Hepatocyte (in vitro differentiated cells): ENCODE measurements around the gene AMIGO1. TPM values are rescaled to one million over a fixed set of nuclear protein-coding genes. Genes with fewer than 3 reads are reported as not detected.
A peak's percentile ranks its signal among the peaks of the same experiment; 100 is the strongest.

Source experiments
- DNase-seq: peaks from one replicate; pipeline ENCODE4 v3.0.0-alpha.2; 2016; ENCODE audit warnings: low spot score
- H2AFZ ChIP-seq: fragments of 200-600 bp; sonication (generic); 2 replicates; pipeline ENCODE4 v1.6.0; 2016; ENCODE audit warnings: antibody characterized with exemption, mild to moderate bottlenecking
- H3K27ac ChIP-seq: fragments of 200-600 bp; sonication (generic); 2 replicates; pipeline ENCODE4 v1.5.1; 2016; ENCODE audit warnings: mild to moderate bottlenecking
- H3K27me3 ChIP-seq: fragments of 200-600 bp; sonication (generic); 2 replicates; pipeline ENCODE4 v1.6.1; 2016
- H3K36me3 ChIP-seq: fragments of 200-600 bp; sonication (generic); replicated peaks from 2 replicates; pipeline ENCODE4 v1.5.1; 2016; ENCODE audit warnings: low read depth; ENCODE audit not compliant: insufficient read depth
- H3K4me1 ChIP-seq: fragments of 200-600 bp; sonication (generic); 2 replicates; pipeline ENCODE4 v1.5.1; 2016; ENCODE audit warnings: mild to moderate bottlenecking, moderate library complexity; ENCODE audit not compliant: insufficient read depth
- H3K4me2 ChIP-seq: fragments of 200-600 bp; sonication (generic); 2 replicates; pipeline ENCODE4 v1.6.0; 2016
- H3K4me3 ChIP-seq: fragments of 200-600 bp; sonication (generic); 2 replicates; pipeline ENCODE4 v1.5.1; 2016; ENCODE audit warnings: mild to moderate bottlenecking
- H3K79me2 ChIP-seq: fragments of 200-600 bp; sonication (generic); 2 replicates; pipeline ENCODE4 v1.6.0; 2017; ENCODE audit warnings: mild to moderate bottlenecking
- H3K9me2 ChIP-seq: fragments of 200-600 bp; sonication (generic); replicated peaks from 2 replicates; pipeline ENCODE4 v1.6.0; 2017; ENCODE audit warnings: mild to moderate bottlenecking; ENCODE audit not compliant: insufficient read depth
- H3K9me3 ChIP-seq: fragments of 200-600 bp; sonication (generic); 2 replicates; pipeline ENCODE4 v1.5.1; 2016; ENCODE audit warnings: low read depth, mild to moderate bottlenecking
- H4K20me1 ChIP-seq: fragments of 200-600 bp; sonication (generic); 2 replicates; pipeline ENCODE4 v1.6.0; 2016; ENCODE audit warnings: mild to moderate bottlenecking; ENCODE audit not compliant: insufficient read depth, poor library complexity, severe bottlenecking
- EZH2 ChIP-seq: fragments of 200-600 bp; sonication (generic); IDR thresholded peaks from 2 replicates; pipeline ENCODE4 v1.6.1; 2016; ENCODE audit warnings: antibody characterized with exemption, mild to moderate bottlenecking, borderline replicate concordance
- EZH2phosphoT487 ChIP-seq: fragments of 200-600 bp; sonication (generic); IDR thresholded peaks from one replicate; pipeline ENCODE4 v1.6.1; 2018; ENCODE audit warnings: antibody characterized with exemption, mild to moderate bottlenecking, low read depth, moderate library complexity; ENCODE audit not compliant: unreplicated experiment, severe bottlenecking
- WGBS: methylation state at CpG from one replicate; pipeline ENCODE4 v1.1.6; 2016; ENCODE audit warnings: low lambda C conversion rate; ENCODE audit errors: missing lambda C conversion rate; 5-methylcytosine and 5-hydroxymethylcytosine counted together
- polyA plus RNA-seq: library from polyadenylated mRNA; unstranded; fragments of >200 nt; fragmentation: Nextera tagmentation; extraction: Ambion mirVana; gene quantifications from 2 replicates; pipeline ENCODE4 v1.2.1, GENCODE V29; 2016
- total RNA-seq: library from RNA; depleted of rRNA; stranded (reverse); fragments of >200 nt; gene quantifications from 2 replicates; pipeline ENCODE4 v1.2.3, GENCODE V29; 2014
- TF ChIP-seq, protein P1 (sequence below): fragments of 200-600 bp; sonication (generic); IDR thresholded peaks from 2 replicates; pipeline ENCODE4 v1.5.1; 2016; ENCODE audit warnings: antibody characterized with exemption, mild to moderate bottlenecking; ENCODE audit not compliant: poor library complexity

Gene AMIGO1
- total and polyA plus RNA-seq, 2 experiments from 2014 or later, result 2.0 to 4.1 TPM

DNA sequence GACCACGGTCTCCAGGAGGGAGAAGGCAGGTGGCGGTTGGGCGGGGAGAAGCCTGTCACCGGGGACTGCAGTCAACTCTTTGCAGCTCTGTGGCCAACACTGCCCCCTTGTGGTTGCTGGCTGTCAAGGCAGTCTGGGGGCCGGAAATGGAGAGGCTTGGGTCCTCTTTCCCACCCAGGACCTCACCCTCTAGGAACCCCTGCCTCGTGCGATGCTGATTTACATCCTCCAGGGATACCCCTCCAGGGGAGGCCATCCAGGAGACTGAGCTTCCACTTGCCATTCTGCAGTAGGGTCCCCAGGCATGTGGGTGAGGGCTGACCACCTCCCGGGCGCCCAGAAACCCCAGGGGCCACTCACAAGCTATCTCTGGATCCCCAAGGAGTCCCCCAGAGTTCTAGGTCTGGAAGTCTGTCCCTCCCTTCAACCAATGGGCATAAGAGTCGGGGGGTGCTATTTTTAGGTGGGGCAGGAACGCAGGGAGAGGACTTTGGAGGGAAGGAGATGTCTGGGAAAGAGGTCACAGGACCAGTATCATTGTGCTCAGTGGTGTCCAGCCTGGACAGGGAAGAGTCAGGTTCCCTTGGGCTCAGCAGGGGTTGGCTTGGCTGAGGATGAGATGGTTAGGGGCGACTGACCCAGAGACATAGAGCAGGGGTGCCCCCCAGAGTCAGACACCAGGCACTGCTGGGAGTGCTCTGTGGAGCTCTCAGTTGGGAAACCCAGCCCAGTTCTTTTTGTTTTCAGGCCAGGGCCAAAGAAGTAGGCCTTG is 23.0 kb upstream of the AMIGO1 start:
- no peak overlapping the region for H3K4me3 ChIP-seq
- peak overlapping the region; percentile 72 for H3K4me2 ChIP-seq
- H4K20me1 ChIP-seq, result no peaks in the 10 kb centered on the region
- 23% methylated on average over 12 of the region's 12 CpGs for WGBS
- peak; percentile 83 for DNase-seq
- no peaks in the 10 kb centered on the region for H3K27me3 ChIP-seq
- H3K9me2 ChIP-seq, result no peaks in the 10 kb centered on the region
- peak overlapping the region; percentile 78 for H2AFZ ChIP-seq
- peaks cover 4% of the 10 kb centered on the region for H3K4me1 ChIP-seq
- no peaks in the 10 kb centered on the region for H3K79me2 ChIP-seq
- TF ChIP-seq EZH2phosphoT487 (no peak), EZH2 (no peak)
- TF ChIP-seq, protein P1, sequence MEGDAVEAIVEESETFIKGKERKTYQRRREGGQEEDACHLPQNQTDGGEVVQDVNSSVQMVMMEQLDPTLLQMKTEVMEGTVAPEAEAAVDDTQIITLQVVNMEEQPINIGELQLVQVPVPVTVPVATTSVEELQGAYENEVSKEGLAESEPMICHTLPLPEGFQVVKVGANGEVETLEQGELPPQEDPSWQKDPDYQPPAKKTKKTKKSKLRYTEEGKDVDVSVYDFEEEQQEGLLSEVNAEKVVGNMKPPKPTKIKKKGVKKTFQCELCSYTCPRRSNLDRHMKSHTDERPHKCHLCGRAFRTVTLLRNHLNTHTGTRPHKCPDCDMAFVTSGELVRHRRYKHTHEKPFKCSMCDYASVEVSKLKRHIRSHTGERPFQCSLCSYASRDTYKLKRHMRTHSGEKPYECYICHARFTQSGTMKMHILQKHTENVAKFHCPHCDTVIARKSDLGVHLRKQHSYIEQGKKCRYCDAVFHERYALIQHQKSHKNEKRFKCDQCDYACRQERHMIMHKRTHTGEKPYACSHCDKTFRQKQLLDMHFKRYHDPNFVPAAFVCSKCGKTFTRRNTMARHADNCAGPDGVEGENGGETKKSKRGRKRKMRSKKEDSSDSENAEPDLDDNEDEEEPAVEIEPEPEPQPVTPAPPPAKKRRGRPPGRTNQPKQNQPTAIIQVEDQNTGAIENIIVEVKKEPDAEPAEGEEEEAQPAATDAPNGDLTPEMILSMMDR, result peak; percentile 93
- H3K27ac ChIP-seq, result no peak overlapping the region
- no peaks in the 10 kb centered on the region for H3K9me3 ChIP-seq
- H3K36me3 ChIP-seq, result no peaks in the 10 kb centered on the region

DNA sequence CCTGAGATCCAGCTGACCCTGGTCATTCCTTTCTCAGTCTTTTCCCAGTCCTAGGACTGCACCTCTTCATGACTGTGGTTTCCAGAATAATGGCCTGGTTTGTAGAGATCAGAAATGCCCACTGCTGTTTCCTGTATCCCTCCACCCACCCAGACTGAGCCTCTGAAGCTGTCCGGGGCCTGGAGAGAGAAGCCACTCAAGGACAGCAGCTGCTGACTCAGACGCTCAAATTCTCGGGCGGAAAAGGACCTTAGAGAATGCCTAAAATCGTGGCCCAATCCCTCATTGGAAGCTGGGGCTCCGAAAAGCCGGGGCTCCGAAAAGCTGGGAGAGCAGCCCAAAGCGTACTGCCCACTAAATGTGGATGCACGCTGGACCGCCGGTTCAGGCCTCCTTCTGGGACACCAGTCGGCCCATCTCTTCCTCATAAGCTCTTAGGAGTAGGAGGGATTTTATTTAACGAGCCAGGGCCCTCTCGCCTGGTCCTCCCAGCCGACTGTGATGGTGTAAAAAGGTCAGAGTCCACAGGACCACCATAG is 22.4 kb upstream of the AMIGO1 start:
- 68% methylated on average over 16 of the region's 16 CpGs for WGBS

DNA sequence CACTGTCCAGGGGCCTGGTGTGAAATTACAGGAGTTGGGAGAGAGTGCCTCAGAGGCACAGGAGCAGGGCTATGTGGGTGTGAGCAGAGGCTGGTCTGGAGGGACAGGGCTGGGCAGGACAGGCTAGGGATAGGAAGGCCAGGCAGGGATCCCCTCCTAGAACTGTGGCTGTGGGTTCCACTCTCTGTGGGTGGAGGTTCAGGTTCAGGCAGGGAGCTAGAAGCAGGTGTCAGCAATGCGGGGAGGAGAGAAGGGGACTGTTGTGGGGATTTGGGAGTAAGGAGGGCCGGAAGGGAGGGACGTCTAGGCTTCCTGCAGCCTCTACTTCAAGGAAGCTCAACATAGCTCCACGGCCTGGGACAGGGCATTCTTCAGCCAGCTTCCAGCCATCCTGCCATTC is 21.9 kb upstream of the AMIGO1 start:
- peaks cover 4% of the 10 kb centered on the region for H3K4me1 ChIP-seq
- H3K27ac ChIP-seq, result no peak overlapping the region
- no peaks in the 10 kb centered on the region for H4K20me1 ChIP-seq
- H2AFZ ChIP-seq, result no peak overlapping the region
- H3K9me3 ChIP-seq, result no peaks in the 10 kb centered on the region
- no peak overlapping the region for H3K4me3 ChIP-seq
- H3K36me3 ChIP-seq, result no peaks in the 10 kb centered on the region
- WGBS, result 92% methylated on average over 4 of the region's 4 CpGs
- no peaks in the 10 kb centered on the region for H3K27me3 ChIP-seq
- DNase-seq, result no peak
- no peaks in the 10 kb centered on the region for H3K9me2 ChIP-seq
- no peaks in the 10 kb centered on the region for H3K79me2 ChIP-seq
- no peak for TF ChIP-seq EZH2phosphoT487
- TF ChIP-seq, protein P1, result no peak
- TF ChIP-seq EZH2, result no peak
- H3K4me2 ChIP-seq, result no peak overlapping the region

More for the DNA sequence above, 22.4 kb upstream of the AMIGO1 start:
- no peak overlapping the region for H2AFZ ChIP-seq
- no peaks in the 10 kb centered on the region for H3K9me2 ChIP-seq
- no peaks in the 10 kb centered on the region for H4K20me1 ChIP-seq
- H3K36me3 ChIP-seq, result no peaks in the 10 kb centered on the region
- no peak overlapping the region for H3K27ac ChIP-seq
- H3K27me3 ChIP-seq, result no peaks in the 10 kb centered on the region
- no peaks in the 10 kb centered on the region for H3K9me3 ChIP-seq
- no peaks in the 10 kb centered on the region for H3K79me2 ChIP-seq
- H3K4me3 ChIP-seq, result no peak overlapping the region
- no peak for DNase-seq
- TF ChIP-seq EZH2phosphoT487, result no peak
- TF ChIP-seq, protein P1, result no peak
- TF ChIP-seq EZH2, result no peak
- no peak overlapping the region for H3K4me2 ChIP-seq
- H3K4me1 ChIP-seq, result peaks cover 4% of the 10 kb centered on the region
